Natural killer cell (primary cell): ENCODE data around the gene PCF11. TPM values are rescaled to one million over a fixed set of nuclear protein-coding genes. Genes with fewer than 3 reads are reported as not detected.

Experiments
- ATAC-seq, 3 donors: fragments of 150-1000 bp in 2 of 3; fragments of 200-7000 bp in 1 of 3; cut with Tn5 transposase; 1 replicate in 1 of 3; 2 replicates in 2 of 3; pipeline ENCODE4 v1.10.0; 2021; ENCODE audit warnings: mild to moderate bottlenecking in 2 of 3, moderate library complexity in 2 of 3
- DNase-seq, 2 donors: peaks; one replicate each; pipeline versions ENCODE4 v3.0.0 to v3.0.0-alpha.2; 2013 to 2021; ENCODE audit warnings: mixed read lengths in 1 of 2
- H3K27ac ChIP-seq: one replicate; pipeline ENCODE4 v1.5.1; 2013; ENCODE audit warnings: mild to moderate bottlenecking, low read length
- H3K27me3 ChIP-seq: one replicate; pipeline ENCODE4 v1.6.1; 2013; ENCODE audit warnings: low read length; ENCODE audit not compliant: control insufficient read depth, insufficient read depth
- H3K36me3 ChIP-seq: one replicate; pipeline ENCODE4 v1.6.1; 2013; ENCODE audit warnings: low read length; ENCODE audit not compliant: control insufficient read depth, insufficient read depth
- H3K4me1 ChIP-seq: one replicate; pipeline ENCODE4 v1.6.1; 2013; ENCODE audit warnings: low read length; ENCODE audit not compliant: control insufficient read depth, insufficient read depth
- H3K4me3 ChIP-seq: one replicate; pipeline ENCODE4 v1.5.1; 2013; ENCODE audit warnings: low read length
- H3K9me3 ChIP-seq: one replicate; pipeline ENCODE4 v1.6.1; 2013; ENCODE audit warnings: low read length; ENCODE audit not compliant: control insufficient read depth, insufficient read depth
- H3K27ac Mint-ChIP-seq, 2 donors: one replicate each; pipeline ENCODE4 v1.8.0; 2022; ENCODE audit warnings: mild to moderate bottlenecking in 2 of 2, mixed read lengths in 2 of 2, moderate library complexity in 1 of 2
- H3K27me3 Mint-ChIP-seq, 2 donors: one replicate each; pipeline ENCODE4 v1.8.0; 2022; ENCODE audit warnings: low read depth in 2 of 2, mixed read lengths in 2 of 2
- H3K36me3 Mint-ChIP-seq: one replicate; pipeline ENCODE4 v1.8.0; 2022; ENCODE audit warnings: mixed read lengths
- H3K4me1 Mint-ChIP-seq, 2 donors: one replicate each; pipeline ENCODE4 v1.8.0; 2022; ENCODE audit warnings: mixed read lengths in 2 of 2
- H3K4me3 Mint-ChIP-seq: one replicate; pipeline ENCODE4 v1.8.0; 2022; ENCODE audit warnings: mild to moderate bottlenecking, moderate library complexity, mixed read lengths
- H3K9me3 Mint-ChIP-seq, 2 donors: one replicate each; pipeline ENCODE4 v1.8.0; 2022; ENCODE audit warnings: mixed read lengths in 2 of 2
- WGBS: methylation state at CpG from one replicate; pipeline ENCODE4 v1.1.7; 2013; ENCODE audit warnings: missing lambda C conversion rate; ENCODE audit not compliant: insufficient coverage; 5-methylcytosine and 5-hydroxymethylcytosine counted together
- intact Hi-C: fragments of 100-400 bp; cut with micrococcal nuclease; formaldehyde crosslinking; loops from one replicate; pipeline ENCODE4 v1.14.2; 2022
- total RNA-seq, 4 donors: library from RNA; stranded (reverse); fragments of 120-200 nt in 1 of 4; gene quantifications; one replicate each; pipeline versions ENCODE4 v1.2.3 to v1.2.4, GENCODE V29; 2013 to 2022
- TF ChIP-seq, protein P1 (sequence below): fragments of 200-600 bp; IDR thresholded peaks from one replicate; pipeline ENCODE4 v1.8.0; 2022; ENCODE audit warnings: antibody characterized with exemption

Gene PCF11, protein sequence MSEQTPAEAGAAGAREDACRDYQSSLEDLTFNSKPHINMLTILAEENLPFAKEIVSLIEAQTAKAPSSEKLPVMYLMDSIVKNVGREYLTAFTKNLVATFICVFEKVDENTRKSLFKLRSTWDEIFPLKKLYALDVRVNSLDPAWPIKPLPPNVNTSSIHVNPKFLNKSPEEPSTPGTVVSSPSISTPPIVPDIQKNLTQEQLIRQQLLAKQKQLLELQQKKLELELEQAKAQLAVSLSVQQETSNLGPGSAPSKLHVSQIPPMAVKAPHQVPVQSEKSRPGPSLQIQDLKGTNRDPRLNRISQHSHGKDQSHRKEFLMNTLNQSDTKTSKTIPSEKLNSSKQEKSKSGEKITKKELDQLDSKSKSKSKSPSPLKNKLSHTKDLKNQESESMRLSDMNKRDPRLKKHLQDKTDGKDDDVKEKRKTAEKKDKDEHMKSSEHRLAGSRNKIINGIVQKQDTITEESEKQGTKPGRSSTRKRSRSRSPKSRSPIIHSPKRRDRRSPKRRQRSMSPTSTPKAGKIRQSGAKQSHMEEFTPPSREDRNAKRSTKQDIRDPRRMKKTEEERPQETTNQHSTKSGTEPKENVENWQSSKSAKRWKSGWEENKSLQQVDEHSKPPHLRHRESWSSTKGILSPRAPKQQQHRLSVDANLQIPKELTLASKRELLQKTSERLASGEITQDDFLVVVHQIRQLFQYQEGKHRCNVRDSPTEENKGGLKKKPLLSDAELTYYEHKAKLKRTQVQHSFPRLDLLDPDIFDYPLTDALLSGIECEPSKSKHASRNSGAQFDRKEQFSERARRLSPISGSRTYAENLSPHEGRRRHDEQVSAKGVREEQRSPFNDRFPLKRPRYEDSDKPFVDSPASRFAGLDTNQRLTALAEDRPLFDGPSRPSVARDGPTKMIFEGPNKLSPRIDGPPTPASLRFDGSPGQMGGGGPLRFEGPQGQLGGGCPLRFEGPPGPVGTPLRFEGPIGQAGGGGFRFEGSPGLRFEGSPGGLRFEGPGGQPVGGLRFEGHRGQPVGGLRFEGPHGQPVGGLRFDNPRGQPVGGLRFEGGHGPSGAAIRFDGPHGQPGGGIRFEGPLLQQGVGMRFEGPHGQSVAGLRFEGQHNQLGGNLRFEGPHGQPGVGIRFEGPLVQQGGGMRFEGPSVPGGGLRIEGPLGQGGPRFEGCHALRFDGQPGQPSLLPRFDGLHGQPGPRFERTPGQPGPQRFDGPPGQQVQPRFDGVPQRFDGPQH (N-terminal part only)
- total RNA-seq, result 100 to 1,000 TPM; 161 to 190 (median 161) TPM
- total RNA-seq (2013), result 204 TPM

DNA sequence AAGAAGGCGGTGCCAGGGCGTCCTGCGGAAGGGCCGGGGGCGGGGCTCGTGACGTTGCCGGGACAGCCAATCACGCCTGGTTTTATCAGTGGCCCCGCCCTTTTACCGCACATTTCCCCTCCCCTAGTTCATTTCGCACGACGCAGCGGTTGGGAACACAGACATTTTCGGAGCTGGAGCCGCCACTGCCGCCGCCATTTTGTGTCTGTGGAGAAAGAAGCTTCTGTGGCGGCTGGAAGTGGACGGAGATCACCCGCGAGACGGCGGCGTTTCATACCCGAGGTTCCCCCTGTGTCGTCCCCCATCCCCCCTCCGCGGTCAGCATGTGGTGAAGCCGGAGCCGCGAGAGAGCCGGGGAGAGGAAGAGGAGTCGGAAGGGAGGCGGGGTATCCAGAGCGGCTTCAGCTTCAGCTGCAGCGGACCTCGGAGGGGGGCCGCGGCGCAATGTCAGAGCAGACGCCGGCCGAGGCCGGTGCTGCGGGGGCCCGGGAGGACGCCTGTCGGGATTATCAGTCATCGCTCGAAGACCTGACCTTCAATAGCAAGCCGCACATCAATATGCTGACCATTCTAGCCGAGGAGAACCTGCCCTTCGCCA lies at the start of gene PCF11:
Gene PCF11, plus strand, starts transcription at position 136 of the 598 bp plus-strand sequence. Its CDS starts 309 bp downstream, at position 445.
- Histone ChIP-seq H3K36me3 (peaks cover 11% of the 10 kb centered on the region), H3K9me3 (no peaks in the 10 kb centered on the region), H3K4me3 (peak within 1 kb of the TSS; percentile 76), H3K4me1 (peaks cover 15% of the 10 kb centered on the region), H3K27ac (peak within 1 kb of the TSS; percentile 96), H3K27me3 (no peaks in the 10 kb centered on the region)
- ATAC-seq, result peak; percentile 13 to 22 (median 13)
- no peak for DNase-seq
- peak within 1 kb of the TSS; percentile 99 to 100 for H3K27ac Mint-ChIP-seq
- no peaks in the 10 kb centered on the region for H3K27me3 Mint-ChIP-seq
- peaks cover 37 to 40% of the 10 kb centered on the region in 2 donors for H3K4me1 Mint-ChIP-seq
- H3K36me3 Mint-ChIP-seq, result peaks cover 7% of the 10 kb centered on the region
- TF ChIP-seq, protein P1, sequence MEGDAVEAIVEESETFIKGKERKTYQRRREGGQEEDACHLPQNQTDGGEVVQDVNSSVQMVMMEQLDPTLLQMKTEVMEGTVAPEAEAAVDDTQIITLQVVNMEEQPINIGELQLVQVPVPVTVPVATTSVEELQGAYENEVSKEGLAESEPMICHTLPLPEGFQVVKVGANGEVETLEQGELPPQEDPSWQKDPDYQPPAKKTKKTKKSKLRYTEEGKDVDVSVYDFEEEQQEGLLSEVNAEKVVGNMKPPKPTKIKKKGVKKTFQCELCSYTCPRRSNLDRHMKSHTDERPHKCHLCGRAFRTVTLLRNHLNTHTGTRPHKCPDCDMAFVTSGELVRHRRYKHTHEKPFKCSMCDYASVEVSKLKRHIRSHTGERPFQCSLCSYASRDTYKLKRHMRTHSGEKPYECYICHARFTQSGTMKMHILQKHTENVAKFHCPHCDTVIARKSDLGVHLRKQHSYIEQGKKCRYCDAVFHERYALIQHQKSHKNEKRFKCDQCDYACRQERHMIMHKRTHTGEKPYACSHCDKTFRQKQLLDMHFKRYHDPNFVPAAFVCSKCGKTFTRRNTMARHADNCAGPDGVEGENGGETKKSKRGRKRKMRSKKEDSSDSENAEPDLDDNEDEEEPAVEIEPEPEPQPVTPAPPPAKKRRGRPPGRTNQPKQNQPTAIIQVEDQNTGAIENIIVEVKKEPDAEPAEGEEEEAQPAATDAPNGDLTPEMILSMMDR, result no peak
- H3K9me3 Mint-ChIP-seq, result no peaks in the 10 kb centered on the region
- WGBS, result 0% methylated on average over 55 of the region's 55 CpGs
- intact Hi-C loops, result loop anchor here (1.0 to 2.0 kb wide), 6 partner anchors 37 to 256 kb away; partner anchors contain the start of genes DDIAS and RAB30
- H3K4me3 Mint-ChIP-seq, result peak within 1 kb of the TSS; percentile 95

DNA sequence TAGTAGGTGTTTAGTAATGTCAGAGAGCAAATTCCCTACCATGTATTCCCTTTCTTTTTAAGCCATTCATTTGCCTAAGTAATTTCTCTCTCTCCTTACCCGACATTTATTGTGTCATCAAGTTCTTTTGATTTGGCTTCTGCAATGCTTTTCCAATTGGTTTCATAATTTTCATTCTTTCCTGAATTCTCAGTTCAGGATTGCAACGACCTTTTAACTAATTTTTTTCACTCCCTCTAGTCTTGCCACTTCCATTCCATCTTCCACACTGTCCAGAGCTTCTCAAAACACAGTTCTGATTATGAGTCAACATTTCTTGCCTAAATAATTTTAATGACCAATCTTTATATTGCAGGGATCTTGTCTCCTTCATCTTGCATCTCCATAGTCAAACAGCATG lies 44.0 kb upstream of the PCF11 start:
- Mint-ChIP-seq H3K4me1 (peaks cover 18 to 24% of the 10 kb centered on the region in 2 donors), H3K4me3 (no peak overlapping the region), H3K27me3 (no peaks in the 10 kb centered on the region), H3K36me3 (peaks cover 6% of the 10 kb centered on the region), H3K9me3 (no peaks in the 10 kb centered on the region), H3K27ac (no peak overlapping the region)
- no peaks in the 10 kb centered on the region for H3K9me3 ChIP-seq
- H3K4me3 ChIP-seq, result no peak overlapping the region
- no peaks in the 10 kb centered on the region for H3K27me3 ChIP-seq
- WGBS, result 85% methylated on average over 2 of the region's 2 CpGs
- DNase-seq (no peak), ATAC-seq (no peak)
- H3K36me3 ChIP-seq, result no peaks in the 10 kb centered on the region
- H3K27ac ChIP-seq, result no peak overlapping the region
- peaks cover 20% of the 10 kb centered on the region for H3K4me1 ChIP-seq
- TF ChIP-seq, protein P1, result no peak
- intact Hi-C loops, result no loop called here

DNA sequence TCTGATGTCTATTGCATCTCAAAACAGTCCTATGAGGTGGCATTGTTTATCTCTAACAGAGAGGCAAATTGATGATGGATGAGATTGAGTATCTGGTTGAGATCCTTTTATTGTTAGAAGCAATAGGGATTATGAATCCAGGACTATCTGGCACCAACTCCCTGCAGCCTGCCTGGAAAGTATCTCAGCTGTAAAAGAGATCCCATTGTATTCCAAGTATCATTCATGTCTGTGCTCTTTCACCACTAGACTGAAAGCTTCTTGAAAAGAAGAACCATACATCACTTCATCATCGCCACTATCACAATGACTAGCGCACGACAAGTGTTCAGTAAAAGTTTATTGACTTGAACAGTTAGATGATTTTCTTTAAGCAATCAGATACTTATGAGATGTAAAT lies 41.9 kb upstream of the PCF11 start:
- Mint-ChIP-seq H3K9me3 (no peaks in the 10 kb centered on the region), H3K36me3 (peaks cover 6% of the 10 kb centered on the region), H3K4me1 (peaks cover 30 to 31% of the 10 kb centered on the region in 2 donors), H3K4me3 (peak overlapping the region; percentile 76), H3K27me3 (no peaks in the 10 kb centered on the region), H3K27ac (peak overlapping the region; percentile 66 to 83)
- H3K4me3 ChIP-seq, result no peak overlapping the region
- intact Hi-C loops, result no loop called here
- peaks cover 27% of the 10 kb centered on the region for H3K4me1 ChIP-seq
- ATAC-seq (no peak), DNase-seq (peak in 1 of 2 donors; percentile 3)
- no peak overlapping the region for H3K27ac ChIP-seq
- WGBS, result 93% methylated on average over 3 of the region's 3 CpGs
- TF ChIP-seq, protein P1, result no peak
- H3K36me3 ChIP-seq, result no peaks in the 10 kb centered on the region
- no peaks in the 10 kb centered on the region for H3K9me3 ChIP-seq
- H3K27me3 ChIP-seq, result no peaks in the 10 kb centered on the region
